Measurements from ENCODE around the gene KCNN3.

GRCh38 chr1:154783976-154784375 lies 86.1 kb downstream of the KCNN3 start:
- TF ChIP-seq POLR2AphosphoS5 (IDR thresholded peaks at IDR 0.05), result no peak
- no peak for TF ChIP-seq CTCF (IDR thresholded peaks at IDR 0.05)
